RWPE2 (cell line): ENCODE results near the gene KRTAP19-2.

Experiments used
- ATAC-seq: fragments of 200-7000 bp; cut with Tn5 transposase; 3 replicates; pipeline ENCODE4 v1.9.1; 2021; ENCODE audit warnings: low read depth
- DNase-seq: peaks from one replicate; pipeline ENCODE4 v3.0.0-alpha.2; 2020; ENCODE audit warnings: low spot score
- H3K27ac ChIP-seq: fragments of 450-650 bp; 2 replicates; pipeline ENCODE4 v1.5.1; 2017; ENCODE audit warnings: mild to moderate bottlenecking; ENCODE audit not compliant: poor library complexity, severe bottlenecking
- H3K27me3 ChIP-seq: fragments of 250-450 bp; sonication (Bioruptor Pico); 2 replicates; pipeline ENCODE4 v1.5.1; 2021; ENCODE audit warnings: mild to moderate bottlenecking, moderate library complexity; ENCODE audit not compliant: insufficient read depth, poor library complexity, severe bottlenecking
- H3K36me3 ChIP-seq: fragments of 250-450 bp; sonication (Bioruptor Pico); 2 replicates; pipeline ENCODE4 v1.5.1; 2020; ENCODE audit warnings: low read depth, mild to moderate bottlenecking, moderate library complexity
- H3K4me1 ChIP-seq: fragments of 250-450 bp; sonication (Bioruptor Pico); 2 replicates; pipeline ENCODE4 v1.5.1; 2021; ENCODE audit warnings: mild to moderate bottlenecking, moderate library complexity; ENCODE audit not compliant: insufficient read depth, poor library complexity, severe bottlenecking
- H3K4me3 ChIP-seq: fragments of 250-450 bp; sonication (Bioruptor Pico); 2 replicates; pipeline ENCODE4 v1.5.1; 2021; ENCODE audit warnings: mild to moderate bottlenecking, moderate library complexity; ENCODE audit not compliant: severe bottlenecking
- H3K9me3 ChIP-seq: fragments of 250-450 bp; sonication (Bioruptor Pico); 2 replicates; pipeline ENCODE4 v1.5.1; 2021; ENCODE audit warnings: mild to moderate bottlenecking, moderate library complexity; ENCODE audit not compliant: severe bottlenecking
- CTCF ChIP-seq: fragments of 450-650 bp; IDR thresholded peaks from one replicate; pipeline ENCODE4 v1.5.1; 2017; ENCODE audit warnings: mild to moderate bottlenecking, moderate library complexity; ENCODE audit not compliant: poor library complexity, severe bottlenecking

Gene KRTAP19-2

GRCh38 chr21:30447056-30447455 lies 40.2 kb downstream of the KRTAP19-2 start:
- no peak for TF ChIP-seq CTCF

GRCh38 chr21:30444204-30444603 lies 43.0 kb downstream of the KRTAP19-2 start:
- no peaks in the 10 kb centered on the region for H3K9me3 ChIP-seq
- no peaks in the 10 kb centered on the region for H3K27me3 ChIP-seq
- DNase-seq (no peak), ATAC-seq (no peak)
- H3K4me1 ChIP-seq, result no peaks in the 10 kb centered on the region
- H3K4me3 ChIP-seq, result no peak overlapping the region
- no peak for TF ChIP-seq CTCF
- H3K27ac ChIP-seq, result no peak overlapping the region
- H3K36me3 ChIP-seq, result no peaks in the 10 kb centered on the region

More at GRCh38 chr21:30447056-30447455, 40.2 kb downstream of the KRTAP19-2 start:
- Histone ChIP-seq H3K36me3 (no peaks in the 10 kb centered on the region), H3K9me3 (no peaks in the 10 kb centered on the region), H3K27ac (no peak overlapping the region), H3K4me1 (no peaks in the 10 kb centered on the region), H3K27me3 (no peaks in the 10 kb centered on the region), H3K4me3 (no peak overlapping the region)
- DNase-seq, result no peak
- no peak for ATAC-seq

GRCh38 chr21:30443226-30443625 lies 44.0 kb downstream of the KRTAP19-2 start:
- no peak overlapping the region for H3K4me3 ChIP-seq
- no peak for DNase-seq

GRCh38 chr21:30439975-30440374 lies 47.3 kb downstream of the KRTAP19-2 start, which contains the start of gene KRTAP15-1:
KRTAP15-1 (plus strand) TSS chr21:30440275; CDS start chr21:30440328, 53 bp downstream.
- no peak for ATAC-seq

More at GRCh38 chr21:30443226-30443625, 44.0 kb downstream of the KRTAP19-2 start:
- Histone ChIP-seq H3K9me3 (no peaks in the 10 kb centered on the region), H3K27me3 (peaks cover 1% of the 10 kb centered on the region), H3K36me3 (no peaks in the 10 kb centered on the region), H3K4me1 (no peaks in the 10 kb centered on the region), H3K27ac (no peak overlapping the region)
- no peak for TF ChIP-seq CTCF
- no peak for ATAC-seq

More at GRCh38 chr21:30439975-30440374, 47.3 kb downstream of the KRTAP19-2 start, which contains the start of gene KRTAP15-1:
- DNase-seq, result no peak
- no peak for TF ChIP-seq CTCF
- no peak within 1 kb of the TSS for H3K27ac ChIP-seq
- H3K27me3 ChIP-seq, result peaks cover 12% of the 10 kb centered on the region
- no peaks in the 10 kb centered on the region for H3K4me1 ChIP-seq
- no peaks in the 10 kb centered on the region for H3K9me3 ChIP-seq
- H3K36me3 ChIP-seq, result no peaks in the 10 kb centered on the region
- H3K4me3 ChIP-seq, result no peak within 1 kb of the TSS
